ENCODE results near the gene RBM22.

RBM22 gene

GRCh38 chr5:150656191-150657132 is 44.4 kb downstream of the RBM22 start:
- DNase-seq (ENCODE audit: low read depth in 1 of 2, low spot score in 1 of 2): peak; percentile 76 to 93
- in situ Hi-C loops (cut with HindIII; ENCODE audit: low pct_unique_long_range_greater_than_20kb, low sequenced_read_pairs): no loop called here
- no peak for TF ChIP-seq JUND (IDR thresholded peaks at IDR 0.05; ENCODE audit: low read depth)

- no peak for TF ChIP-seq JUND (IDR thresholded peaks at IDR 0.05; ENCODE audit: low read depth)
- in situ Hi-C loops (cut with HindIII; ENCODE audit: low pct_unique_long_range_greater_than_20kb, low sequenced_read_pairs): no loop called here
Measured at GRCh38 chr5:150655221-150655620, 45.6 kb downstream of the RBM22 start.

GRCh38 chr5:150653762-150654556 is 46.9 kb downstream of the RBM22 start:
- no peak for DNase-seq (ENCODE audit: low read depth in 1 of 2, low spot score in 1 of 2)
- TF ChIP-seq JUND (IDR thresholded peaks at IDR 0.05; ENCODE audit: low read depth): no peak
- in situ Hi-C loops (cut with HindIII; ENCODE audit: low pct_unique_long_range_greater_than_20kb, low sequenced_read_pairs): no loop called here

More at GRCh38 chr5:150655221-150655620, 45.6 kb downstream of the RBM22 start:
- DNase-seq (ENCODE audit: low read depth in 1 of 2, low spot score in 1 of 2): no peak

GRCh38 chr5:150653145-150653761 is 47.6 kb downstream of the RBM22 start:
- DNase-seq (ENCODE audit: low read depth in 1 of 2, low spot score in 1 of 2): peak; percentile 42 to 56
- TF ChIP-seq JUND (IDR thresholded peaks at IDR 0.05; ENCODE audit: low read depth): no peak
- in situ Hi-C loops (cut with HindIII; ENCODE audit: low pct_unique_long_range_greater_than_20kb, low sequenced_read_pairs): no loop called here

GRCh38 chr5:150651924-150652671 is 48.8 kb downstream of the RBM22 start:
- DNase-seq (ENCODE audit: low read depth in 1 of 2, low spot score in 1 of 2): no peak
- no peak for TF ChIP-seq JUND (IDR thresholded peaks at IDR 0.05; ENCODE audit: low read depth)
- in situ Hi-C loops (cut with HindIII; ENCODE audit: low pct_unique_long_range_greater_than_20kb, low sequenced_read_pairs): no loop called here

- in situ Hi-C loops (cut with HindIII; ENCODE audit: low pct_unique_long_range_greater_than_20kb, low sequenced_read_pairs): no loop called here
- peak in 1 of 2 experiments; percentile 67 for DNase-seq (ENCODE audit: low read depth in 1 of 2, low spot score in 1 of 2)
- TF ChIP-seq JUND (IDR thresholded peaks at IDR 0.05; ENCODE audit: low read depth): no peak
Measured at GRCh38 chr5:150651382-150651781, 49.5 kb downstream of the RBM22 start.

GRCh38 chr5:150650021-150651006 is 50.5 kb downstream of the RBM22 start:
- no peak for TF ChIP-seq JUND (IDR thresholded peaks at IDR 0.05; ENCODE audit: low read depth)
- no peak for DNase-seq (ENCODE audit: low read depth in 1 of 2, low spot score in 1 of 2)
- in situ Hi-C loops (cut with HindIII; ENCODE audit: low pct_unique_long_range_greater_than_20kb, low sequenced_read_pairs): no loop called here

- DNase-seq (ENCODE audit: low read depth in 1 of 2, low spot score in 1 of 2): no peak
- TF ChIP-seq JUND (IDR thresholded peaks at IDR 0.05; ENCODE audit: low read depth): no peak
- in situ Hi-C loops (cut with HindIII; ENCODE audit: low pct_unique_long_range_greater_than_20kb, low sequenced_read_pairs): no loop called here
Measured at GRCh38 chr5:150649108-150650020, 51.5 kb downstream of the RBM22 start.

GRCh38 chr5:150648294-150649107 is 52.4 kb downstream of the RBM22 start:
- TF ChIP-seq JUND (IDR thresholded peaks at IDR 0.05; ENCODE audit: low read depth): no peak
- no peak for DNase-seq (ENCODE audit: low read depth in 1 of 2, low spot score in 1 of 2)
- in situ Hi-C loops (cut with HindIII; ENCODE audit: low pct_unique_long_range_greater_than_20kb, low sequenced_read_pairs): no loop called here

Data from T47D (cell line).